NOMO-1 (cell line): ENCODE results near the gene TRMT112.
"Not testable (repeated sequence)": the region's sequence is repeated elsewhere in the genome, so short reads cannot be mapped to it uniquely, and the experiment has no call there.

Experiments used
- DNase-seq, 2 experiments: peaks; one replicate each; lab custom pipeline; 2025; ENCODE audit not compliant: unreplicated experiment in 2 of 2; lab: John Stamatoyannopoulos, UW

Gene TRMT112

GRCh38 chr11:64334764-64335735 lies 17.7 kb upstream of the TRMT112 start:
- peak; percentile 95 to 96 for DNase-seq

GRCh38 chr11:64333556-64333955 lies 16.2 kb upstream of the TRMT112 start:
- DNase-seq = no peak

GRCh38 chr11:64331569-64332371 lies 14.4 kb upstream of the TRMT112 start:
- DNase-seq = peak; percentile 82 to 87

- DNase-seq = no peak
Measured at GRCh38 chr11:64330888-64331287, 13.5 kb upstream of the TRMT112 start.

GRCh38 chr11:64327993-64328392 lies 10.6 kb upstream of the TRMT112 start:
- no peak for DNase-seq

GRCh38 chr11:64327375-64327774 lies 10.0 kb upstream of the TRMT112 start:
- no peak for DNase-seq

GRCh38 chr11:64324692-64325469 lies 7.5 kb upstream of the TRMT112 start:
- no peak for DNase-seq

GRCh38 chr11:64323984-64324383 lies 6.6 kb upstream of the TRMT112 start:
- not testable (repeated sequence) for DNase-seq

GRCh38 chr11:64323373-64323772 lies 6.0 kb upstream of the TRMT112 start:
- DNase-seq = no peak

GRCh38 chr11:64322925-64323260 lies 5.5 kb upstream of the TRMT112 start:
- DNase-seq = no peak

GRCh38 chr11:64321533-64321932 lies 4.2 kb upstream of the TRMT112 start:
- DNase-seq = no peak

GRCh38 chr11:64321026-64321425 lies 3.7 kb upstream of the TRMT112 start:
- no peak for DNase-seq

- DNase-seq = no peak
Measured at GRCh38 chr11:64320556-64320955, 3.2 kb upstream of the TRMT112 start.

GRCh38 chr11:64318766-64319761 lies 1.7 kb upstream of the TRMT112 start:
- DNase-seq = peak; percentile 26 to 40

- peak; percentile 98 for DNase-seq
Measured at GRCh38 chr11:64317961-64318765, 804 bp upstream of the TRMT112 start, which contains the start of gene PRDX5. PRDX5 (plus strand) TSS chr11:64318121; CDS start chr11:64318216, 95 bp downstream.

- peak in 1 of 2 experiments; percentile 24 for DNase-seq
Measured at GRCh38 chr11:64316672-64317324, 561 bp downstream of the TRMT112 start.

GRCh38 chr11:64315667-64316526 lies 1.5 kb downstream of the TRMT112 start:
- not testable (repeated sequence) for DNase-seq
